ENCODE measurements around the gene DBH. TPM values are rescaled to one million over a fixed set of nuclear protein-coding genes. Genes with fewer than 3 reads are reported as not detected.

The DBH gene
- polyA plus RNA-seq, 1 donor: 0.66 TPM

DNA sequence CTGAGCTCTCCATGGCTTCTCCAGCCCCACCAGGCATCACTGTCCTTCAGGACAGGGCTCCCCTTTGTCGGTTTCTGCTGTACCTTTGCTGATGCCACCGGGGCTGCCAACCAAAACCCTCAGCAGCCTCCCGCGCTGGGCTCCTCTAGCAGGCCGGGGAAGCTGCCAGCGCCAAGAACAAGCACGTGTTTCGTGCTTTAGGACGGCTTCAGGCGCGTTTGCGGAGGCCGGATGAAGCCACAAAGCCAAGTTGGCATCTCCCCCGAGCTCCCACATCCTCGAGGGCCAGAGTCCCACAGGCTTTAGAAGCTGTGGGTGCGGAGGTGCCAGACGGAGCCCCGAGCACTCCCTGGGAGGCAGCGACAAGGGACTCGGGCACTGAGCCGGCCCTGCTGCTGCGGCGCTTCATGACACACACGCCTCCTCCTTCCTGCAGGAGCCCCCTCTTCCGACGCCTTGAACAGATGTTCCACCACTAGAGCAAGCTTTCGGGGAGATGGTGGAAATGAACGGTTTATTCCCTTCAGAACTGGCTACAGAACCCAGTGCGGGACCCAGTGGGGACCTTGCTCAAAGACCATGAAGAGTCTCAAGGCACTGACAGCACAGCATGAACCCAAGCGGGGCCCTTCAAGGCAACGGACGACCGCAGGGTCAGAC, 65.3 kb downstream of the DBH start:
- no peak overlapping the region for H3K4me3 ChIP-seq (ENCODE audit: low read length)
- DNase-seq: no peak
- 80% methylated on average over 1 of the region's 33 CpGs for WGBS (ENCODE audit: insufficient coverage, low lambda C conversion rate)
- H3K36me3 ChIP-seq (ENCODE audit: control insufficient read depth, insufficient read depth, low read length): no peaks in the 10 kb centered on the region
- H3K9me3 ChIP-seq (ENCODE audit: control insufficient read depth, low read depth, low read length): peaks cover 4% of the 10 kb centered on the region
- H3K27ac ChIP-seq (ENCODE audit: low read length): no peak overlapping the region
- H3K4me1 ChIP-seq (ENCODE audit: control insufficient read depth, insufficient read depth, low read length): peaks cover 7% of the 10 kb centered on the region
- peaks cover 27% of the 10 kb centered on the region for H3K27me3 ChIP-seq (ENCODE audit: control insufficient read depth, insufficient read depth, low read length)

GRCh38 chr9:133701981-133702797, 66.0 kb downstream of the DBH start:
- DNase-seq: peak; percentile 31 to 34
- Histone ChIP-seq H3K27ac (ENCODE audit: low read length) (no peak overlapping the region), H3K36me3 (ENCODE audit: control insufficient read depth, insufficient read depth, low read length) (no peaks in the 10 kb centered on the region), H3K9me3 (ENCODE audit: control insufficient read depth, low read depth, low read length) (peaks cover 4% of the 10 kb centered on the region), H3K4me1 (ENCODE audit: control insufficient read depth, insufficient read depth, low read length) (peaks cover 7% of the 10 kb centered on the region), H3K4me3 (ENCODE audit: low read length) (peak overlapping the region; percentile 18), H3K27me3 (ENCODE audit: control insufficient read depth, insufficient read depth, low read length) (peaks cover 27% of the 10 kb centered on the region)
- WGBS (ENCODE audit: insufficient coverage, low lambda C conversion rate): no CpG with 5 or more reads among the region's 39 CpGs

GRCh38 chr9:133702798-133703590, 66.8 kb downstream of the DBH start:
- Histone ChIP-seq H3K9me3 (ENCODE audit: control insufficient read depth, low read depth, low read length) (peaks cover 4% of the 10 kb centered on the region), H3K4me3 (ENCODE audit: low read length) (peak overlapping the region; percentile 18), H3K4me1 (ENCODE audit: control insufficient read depth, insufficient read depth, low read length) (peaks cover 7% of the 10 kb centered on the region), H3K36me3 (ENCODE audit: control insufficient read depth, insufficient read depth, low read length) (no peaks in the 10 kb centered on the region), H3K27ac (ENCODE audit: low read length) (no peak overlapping the region), H3K27me3 (ENCODE audit: control insufficient read depth, insufficient read depth, low read length) (peaks cover 25% of the 10 kb centered on the region)
- WGBS (ENCODE audit: insufficient coverage, low lambda C conversion rate): no CpG with 5 or more reads among the region's 39 CpGs
- no peak for DNase-seq

GRCh38 chr9:133703591-133704399, 67.6 kb downstream of the DBH start:
- Histone ChIP-seq H3K4me3 (ENCODE audit: low read length) (no peak overlapping the region), H3K36me3 (ENCODE audit: control insufficient read depth, insufficient read depth, low read length) (no peaks in the 10 kb centered on the region), H3K4me1 (ENCODE audit: control insufficient read depth, insufficient read depth, low read length) (peaks cover 7% of the 10 kb centered on the region), H3K27me3 (ENCODE audit: control insufficient read depth, insufficient read depth, low read length) (peaks cover 25% of the 10 kb centered on the region), H3K9me3 (ENCODE audit: control insufficient read depth, low read depth, low read length) (peaks cover 4% of the 10 kb centered on the region), H3K27ac (ENCODE audit: low read length) (no peak overlapping the region)
- no CpG with 5 or more reads among the region's 21 CpGs for WGBS (ENCODE audit: insufficient coverage, low lambda C conversion rate)
- peak in 1 of 2 donors; percentile 12 for DNase-seq

- Histone ChIP-seq H3K27ac (ENCODE audit: low read length) (no peak overlapping the region), H3K9me3 (ENCODE audit: control insufficient read depth, low read depth, low read length) (peaks cover 4% of the 10 kb centered on the region), H3K27me3 (ENCODE audit: control insufficient read depth, insufficient read depth, low read length) (peaks cover 25% of the 10 kb centered on the region), H3K4me1 (ENCODE audit: control insufficient read depth, insufficient read depth, low read length) (peaks cover 7% of the 10 kb centered on the region), H3K36me3 (ENCODE audit: control insufficient read depth, insufficient read depth, low read length) (no peaks in the 10 kb centered on the region), H3K4me3 (ENCODE audit: low read length) (no peak overlapping the region)
- no CpG with 5 or more reads among the region's 23 CpGs for WGBS (ENCODE audit: insufficient coverage, low lambda C conversion rate)
- DNase-seq: no peak
Observed at GRCh38 chr9:133704711-133705181, 68.6 kb downstream of the DBH start.

- Histone ChIP-seq H3K36me3 (ENCODE audit: control insufficient read depth, insufficient read depth, low read length) (no peaks in the 10 kb centered on the region), H3K27me3 (ENCODE audit: control insufficient read depth, insufficient read depth, low read length) (peaks cover 25% of the 10 kb centered on the region), H3K4me1 (ENCODE audit: control insufficient read depth, insufficient read depth, low read length) (peaks cover 7% of the 10 kb centered on the region), H3K9me3 (ENCODE audit: control insufficient read depth, low read depth, low read length) (peaks cover 4% of the 10 kb centered on the region), H3K4me3 (ENCODE audit: low read length) (no peak overlapping the region), H3K27ac (ENCODE audit: low read length) (no peak overlapping the region)
- WGBS (ENCODE audit: insufficient coverage, low lambda C conversion rate): 80% methylated on average over 1 of the region's 10 CpGs
- no peak for DNase-seq
Observed at GRCh38 chr9:133705576-133705975, 69.4 kb downstream of the DBH start.

- Histone ChIP-seq H3K4me1 (ENCODE audit: control insufficient read depth, insufficient read depth, low read length) (peaks cover 7% of the 10 kb centered on the region), H3K36me3 (ENCODE audit: control insufficient read depth, insufficient read depth, low read length) (no peaks in the 10 kb centered on the region), H3K4me3 (ENCODE audit: low read length) (no peak overlapping the region), H3K27ac (ENCODE audit: low read length) (no peak overlapping the region), H3K27me3 (ENCODE audit: control insufficient read depth, insufficient read depth, low read length) (peaks cover 21% of the 10 kb centered on the region), H3K9me3 (ENCODE audit: control insufficient read depth, low read depth, low read length) (peaks cover 4% of the 10 kb centered on the region)
- 75% methylated on average over 1 of the region's 12 CpGs for WGBS (ENCODE audit: insufficient coverage, low lambda C conversion rate)
- no peak for DNase-seq
Observed at GRCh38 chr9:133706307-133707050, 70.3 kb downstream of the DBH start.

DNA sequence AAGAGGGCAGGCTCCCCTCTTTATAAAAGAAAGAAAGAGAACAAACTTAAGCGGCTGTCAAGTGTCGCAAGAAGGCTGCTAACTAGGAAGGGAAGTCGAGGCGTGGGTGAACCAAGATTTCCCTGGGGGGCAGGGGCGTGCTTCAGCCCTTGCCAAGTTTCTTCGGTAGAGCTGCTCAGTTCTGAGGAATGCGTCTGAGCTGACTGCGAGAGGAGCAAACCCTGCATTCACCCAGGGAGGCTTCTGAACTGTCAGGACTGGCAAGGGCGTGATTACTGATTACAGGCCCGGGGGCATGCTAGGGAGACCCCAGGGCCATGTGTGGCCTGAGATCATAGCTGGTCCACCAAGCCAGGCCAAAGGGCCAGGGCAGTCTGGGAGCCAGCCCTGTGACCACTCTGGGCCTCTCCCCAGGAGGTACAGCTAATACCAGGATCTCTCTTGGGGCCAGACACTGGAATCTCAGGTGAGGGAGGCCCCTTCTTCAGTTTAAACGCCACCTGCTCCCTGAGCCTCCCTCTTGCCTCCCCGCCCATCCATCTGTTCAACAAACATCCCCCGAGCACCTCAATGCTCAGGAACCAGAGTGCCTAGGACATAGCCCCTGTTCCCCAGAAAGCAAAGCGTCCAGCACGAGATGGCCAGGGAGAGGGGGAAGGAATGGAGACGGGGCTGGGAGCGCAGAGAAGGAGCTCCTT, 71.1 kb downstream of the DBH start:
- H3K27ac ChIP-seq (ENCODE audit: low read length): no peak overlapping the region
- WGBS (ENCODE audit: insufficient coverage, low lambda C conversion rate): 67% methylated on average over 2 of the region's 17 CpGs
- peaks cover 4% of the 10 kb centered on the region for H3K9me3 ChIP-seq (ENCODE audit: control insufficient read depth, low read depth, low read length)
- no peak overlapping the region for H3K4me3 ChIP-seq (ENCODE audit: low read length)
- H3K36me3 ChIP-seq (ENCODE audit: control insufficient read depth, insufficient read depth, low read length): no peaks in the 10 kb centered on the region
- DNase-seq: no peak
- peaks cover 7% of the 10 kb centered on the region for H3K4me1 ChIP-seq (ENCODE audit: control insufficient read depth, insufficient read depth, low read length)
- H3K27me3 ChIP-seq (ENCODE audit: control insufficient read depth, insufficient read depth, low read length): peaks cover 15% of the 10 kb centered on the region

DNA sequence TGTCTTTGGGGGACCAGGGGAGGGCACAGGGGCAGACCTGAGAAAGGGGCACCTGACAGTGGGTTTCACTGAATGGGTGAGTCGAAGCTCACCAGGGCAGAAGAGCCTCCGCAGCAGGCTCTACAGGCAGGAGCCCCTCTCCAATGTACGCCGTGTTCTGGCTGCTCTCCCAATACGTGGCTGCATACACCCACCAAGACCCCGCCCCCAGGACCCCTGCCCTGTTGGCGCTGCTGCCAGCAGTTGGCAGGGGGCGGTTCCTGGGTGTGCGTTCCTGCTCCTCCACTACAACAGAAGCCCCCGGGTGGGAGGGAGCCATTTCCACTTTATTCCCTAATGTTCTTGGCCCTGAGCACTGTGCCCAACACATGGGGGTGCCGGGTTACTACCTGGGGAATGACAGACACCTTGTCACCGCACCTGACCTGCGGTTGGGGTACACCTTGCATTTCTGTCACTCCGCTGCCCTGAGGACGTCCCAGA, 71.6 kb downstream of the DBH start:
- no peak overlapping the region for H3K27ac ChIP-seq (ENCODE audit: low read length)
- no peak for DNase-seq

More for the DNA sequence above, 71.6 kb downstream of the DBH start:
- H3K4me3 ChIP-seq (ENCODE audit: low read length): no peak overlapping the region
- H3K27me3 ChIP-seq (ENCODE audit: control insufficient read depth, insufficient read depth, low read length): peaks cover 10% of the 10 kb centered on the region
- peaks cover 4% of the 10 kb centered on the region for H3K4me1 ChIP-seq (ENCODE audit: control insufficient read depth, insufficient read depth, low read length)
- no peaks in the 10 kb centered on the region for H3K9me3 ChIP-seq (ENCODE audit: control insufficient read depth, low read depth, low read length)
- H3K36me3 ChIP-seq (ENCODE audit: control insufficient read depth, insufficient read depth, low read length): no peaks in the 10 kb centered on the region
- WGBS (ENCODE audit: insufficient coverage, low lambda C conversion rate): 80% methylated on average over 2 of the region's 15 CpGs
